Measurements from ENCODE around the gene DUSP16.
A peak's percentile ranks its signal among the peaks of the same experiment; 100 is the strongest.
"Not testable (repeated sequence)": the region's sequence is repeated elsewhere in the genome, so short reads cannot be mapped to it uniquely, and the experiment has no call there.

DUSP16 gene

DNA sequence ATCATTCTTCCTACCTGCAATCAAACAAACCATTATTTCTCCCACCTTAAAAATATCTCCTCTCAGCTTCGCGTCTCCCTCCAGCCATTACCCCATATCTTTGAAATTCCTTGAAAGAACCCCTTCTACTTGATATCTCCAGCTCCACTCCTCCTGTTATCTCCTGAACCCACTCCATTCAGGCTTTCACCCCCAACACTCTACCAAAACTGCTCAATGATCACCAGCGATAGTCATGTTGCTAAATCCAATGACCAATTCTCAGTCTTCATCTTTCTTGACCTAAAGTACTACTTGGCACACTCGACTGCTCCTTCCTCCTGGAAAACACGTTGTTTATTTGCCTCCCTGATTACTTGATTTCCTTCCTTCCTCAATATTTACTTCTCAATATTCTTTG lies 70.1 kb downstream of the DUSP16 start:
- DNase-seq (ENCODE audit: low read depth) = no peak

DNA sequence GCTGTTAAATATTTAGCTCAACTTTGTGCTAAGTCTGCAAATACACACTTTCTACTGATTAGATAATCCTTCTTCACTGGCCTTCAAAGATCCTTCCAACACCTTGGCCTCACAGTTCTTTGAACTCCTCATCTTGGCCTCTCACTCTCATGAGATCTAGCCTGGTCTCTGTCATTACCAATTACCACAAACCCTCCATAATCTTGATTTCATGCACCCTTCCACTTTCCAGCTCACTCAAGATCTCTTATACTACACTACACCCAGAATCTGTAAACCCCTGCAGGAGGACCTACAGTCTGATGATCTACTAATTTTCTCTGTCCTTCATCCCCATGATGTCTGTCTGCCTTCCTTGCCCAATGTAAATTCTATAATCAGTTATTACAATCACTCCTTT lies 71.1 kb downstream of the DUSP16 start:
- no peak for DNase-seq (ENCODE audit: low read depth)

DNA sequence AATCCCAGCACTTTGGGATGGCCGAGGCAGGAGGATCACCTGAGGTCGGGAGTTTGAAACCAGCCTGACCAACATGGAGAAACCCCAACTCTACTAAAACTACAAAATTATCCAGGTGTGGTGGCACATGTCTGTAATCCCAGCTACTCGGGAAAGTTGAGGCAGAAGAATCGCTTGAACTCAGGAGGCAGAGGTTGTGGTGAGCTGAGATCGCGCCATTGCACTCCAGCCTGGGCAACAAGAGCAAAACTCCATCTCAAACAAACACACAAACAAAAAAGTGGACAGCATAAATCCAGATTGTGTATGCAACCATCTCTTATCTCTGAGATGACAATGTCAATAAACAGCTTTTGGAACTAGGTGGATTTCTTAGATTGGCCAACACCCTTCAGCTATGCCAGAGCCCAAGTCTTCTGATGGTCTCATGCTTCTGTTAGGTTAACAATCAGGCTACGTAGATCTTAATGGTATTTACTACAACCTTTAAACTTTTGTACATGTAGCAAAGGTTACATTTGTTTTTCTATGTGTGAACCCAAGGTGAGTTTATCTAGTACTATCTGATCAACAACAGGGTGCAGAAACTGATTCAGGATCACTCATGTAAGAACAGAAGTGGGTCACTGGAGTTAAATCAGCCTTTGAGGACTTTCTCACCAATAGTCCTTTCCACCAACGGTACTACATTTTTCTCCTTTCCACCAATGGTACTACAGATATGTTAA lies 73.7 kb downstream of the DUSP16 start:
- no peak for DNase-seq (ENCODE audit: low read depth)

DNA sequence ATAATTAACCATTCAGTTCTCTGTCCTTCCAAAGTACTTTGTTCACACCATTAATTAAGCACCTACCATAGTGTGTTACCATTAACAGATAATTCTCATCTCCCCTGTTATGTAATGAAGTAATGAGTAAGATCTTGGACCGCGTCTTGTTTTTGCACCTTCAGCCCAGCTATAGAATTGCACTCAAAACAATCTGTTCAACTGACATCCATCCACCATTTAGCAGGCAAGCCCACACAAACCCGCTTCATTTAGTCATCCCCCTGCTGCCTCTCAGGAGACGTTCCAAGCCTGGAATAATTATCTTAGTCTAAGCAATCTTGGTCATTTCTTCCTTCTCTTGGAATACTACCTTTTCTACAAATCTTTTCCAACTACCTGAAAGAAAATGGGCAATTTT lies 74.4 kb downstream of the DUSP16 start:
- DNase-seq (ENCODE audit: low read depth) = no peak

DNA sequence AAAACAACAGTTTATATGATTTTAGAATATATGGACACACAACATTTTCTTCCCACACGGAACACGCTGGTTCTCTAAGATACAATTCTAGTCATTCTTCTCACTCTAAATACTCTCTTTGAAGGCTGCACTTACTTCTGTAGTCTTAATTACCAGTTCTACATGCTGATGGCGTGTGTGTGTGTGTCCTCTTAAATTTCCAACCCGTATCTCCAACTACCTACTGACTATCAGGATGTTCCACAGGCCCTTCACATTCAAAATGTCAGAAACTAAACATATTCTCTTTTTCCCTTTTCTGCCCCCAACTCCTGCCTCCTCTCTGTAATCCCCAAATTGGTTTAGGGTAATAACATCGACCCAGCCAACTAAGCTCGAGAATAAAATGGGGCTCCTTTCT lies 75.2 kb downstream of the DUSP16 start:
- DNase-seq (ENCODE audit: low read depth) = no peak

DNA sequence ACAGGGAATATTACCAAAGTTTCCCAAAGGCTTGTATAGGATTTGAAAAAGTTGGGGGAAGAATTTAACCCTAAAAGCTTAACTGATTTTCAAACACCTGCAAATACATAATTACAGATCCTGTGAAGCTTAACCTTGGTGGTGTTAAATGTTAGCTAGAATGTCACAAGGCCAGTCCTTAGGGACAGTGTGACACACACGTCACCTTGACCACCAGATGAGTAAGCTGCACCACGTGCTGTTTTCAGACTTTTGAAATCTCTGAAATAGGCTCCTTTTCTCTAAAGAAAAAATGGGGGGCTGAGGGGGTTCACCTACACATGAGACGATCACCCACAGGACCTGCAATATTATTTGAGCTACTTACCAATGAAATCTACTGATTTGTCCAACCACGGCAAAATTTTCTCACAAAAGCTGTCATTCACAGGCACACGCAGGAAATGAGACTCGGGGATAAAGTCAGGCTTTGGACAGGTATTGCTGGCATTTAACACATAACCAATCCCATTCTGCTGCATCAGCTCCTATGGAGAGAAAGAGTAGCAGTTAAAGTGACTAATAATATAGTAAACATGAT lies 75.9 kb downstream of the DUSP16 start:
- DNase-seq (ENCODE audit: low read depth) = no peak

DNA sequence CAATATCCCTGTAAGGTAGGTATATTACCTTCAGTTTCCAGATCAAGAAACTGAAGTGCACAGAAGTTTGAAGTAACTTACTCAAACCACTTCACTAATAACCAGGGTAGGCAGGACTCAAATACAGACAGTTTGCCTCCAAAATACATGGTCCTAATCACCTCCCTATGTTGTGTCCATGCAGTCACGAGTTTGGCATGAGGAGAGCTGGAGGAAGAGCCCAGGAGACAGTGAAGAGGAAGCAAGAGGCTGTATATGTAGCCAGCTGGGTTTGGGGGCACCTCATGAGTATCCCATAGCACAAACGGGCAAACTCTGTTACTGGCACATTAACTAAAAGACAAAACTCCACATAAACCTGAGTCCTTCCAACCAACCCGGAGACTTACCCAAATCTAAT lies 79.2 kb downstream of the DUSP16 start:
- no peak for DNase-seq (ENCODE audit: low read depth)

DNA sequence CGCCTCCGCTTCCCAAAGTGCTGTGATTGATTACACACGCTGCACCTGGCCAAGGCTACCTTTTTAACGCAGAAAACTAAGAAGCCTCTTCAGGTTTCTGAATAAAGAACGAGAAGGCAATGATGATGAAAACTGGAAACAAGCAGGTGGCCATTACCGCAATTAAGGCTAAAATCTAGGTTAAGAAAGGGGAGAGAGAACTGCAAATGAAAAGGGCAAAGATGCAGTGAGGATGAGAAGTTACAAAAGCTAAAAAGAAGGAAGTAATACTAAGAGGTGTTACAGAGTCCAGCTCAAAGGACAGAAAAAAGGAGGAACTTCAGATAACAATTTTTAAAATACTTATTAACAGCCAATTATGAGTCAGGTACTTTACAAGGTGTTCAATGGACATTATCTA lies 79.7 kb downstream of the DUSP16 start:
- DNase-seq (ENCODE audit: low read depth) = no peak

DNA sequence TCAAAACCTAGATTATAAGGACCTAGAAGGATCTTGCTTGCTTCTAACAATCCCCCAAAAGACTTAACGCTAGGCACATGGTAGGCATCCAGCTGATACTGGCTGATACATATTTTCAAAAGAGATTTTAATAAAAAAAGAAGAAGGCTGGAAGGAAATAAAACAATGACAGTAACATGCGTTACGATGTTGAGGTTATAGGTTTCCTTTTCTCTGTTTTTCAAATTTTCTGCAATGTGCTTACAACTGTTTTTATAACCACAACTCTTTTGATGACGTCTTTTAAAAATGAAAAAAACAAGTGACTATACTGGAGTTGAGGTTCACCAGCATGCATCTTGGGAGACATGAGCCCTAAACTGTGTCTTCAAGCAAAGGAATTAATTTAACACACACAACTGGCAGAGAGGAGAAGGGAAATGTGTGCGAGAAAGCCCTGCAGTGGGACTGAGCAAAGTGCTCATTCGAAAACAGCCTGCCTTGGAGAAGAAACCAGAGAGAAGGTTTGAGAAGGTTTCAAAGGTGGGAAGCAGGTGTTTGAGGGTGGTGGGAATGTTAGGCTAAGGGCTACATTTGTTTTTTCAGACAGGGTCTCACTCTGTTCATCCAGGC lies 80.4 kb downstream of the DUSP16 start:
- DNase-seq (ENCODE audit: low read depth) = no peak

DNA sequence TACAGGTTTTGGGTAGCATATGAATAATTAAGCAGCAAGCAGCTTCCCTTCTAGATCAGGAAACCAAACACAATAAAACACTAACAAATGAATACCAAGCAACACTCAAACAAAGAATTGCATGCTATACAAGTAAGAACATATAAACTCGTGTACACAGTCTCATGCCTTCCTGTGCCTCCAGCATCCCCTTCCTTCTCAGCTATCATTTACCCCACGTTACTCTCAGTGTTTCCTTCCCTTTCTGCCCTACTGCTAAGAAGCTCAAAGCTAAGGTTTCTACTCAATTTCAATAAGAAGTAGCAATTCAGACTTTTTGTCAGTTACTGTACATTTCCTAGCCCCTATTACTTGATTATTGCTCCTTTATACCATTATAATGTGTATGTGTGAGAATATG lies 81.0 kb downstream of the DUSP16 start:
- no peak for DNase-seq (ENCODE audit: low read depth)

DNA sequence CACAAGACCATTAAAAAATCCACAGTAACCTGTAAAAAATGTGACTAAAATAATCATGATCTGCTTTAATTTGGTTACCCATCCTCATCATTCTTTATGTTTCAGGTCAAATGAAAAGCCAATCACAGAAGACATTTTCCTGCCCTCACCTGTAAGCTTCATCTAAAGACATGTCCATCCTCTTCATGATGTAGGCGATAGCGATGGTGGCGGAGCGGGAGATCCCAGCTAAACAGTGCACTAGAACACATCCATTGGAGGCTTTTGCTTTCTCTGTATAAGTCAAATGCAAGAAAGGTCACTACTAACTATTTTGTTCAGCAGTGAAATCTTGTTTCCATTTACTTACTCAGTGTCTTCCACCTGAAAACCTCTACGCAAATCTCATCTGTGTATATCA lies 82.6 kb downstream of the DUSP16 start:
- no peak for DNase-seq (ENCODE audit: low read depth)

DNA sequence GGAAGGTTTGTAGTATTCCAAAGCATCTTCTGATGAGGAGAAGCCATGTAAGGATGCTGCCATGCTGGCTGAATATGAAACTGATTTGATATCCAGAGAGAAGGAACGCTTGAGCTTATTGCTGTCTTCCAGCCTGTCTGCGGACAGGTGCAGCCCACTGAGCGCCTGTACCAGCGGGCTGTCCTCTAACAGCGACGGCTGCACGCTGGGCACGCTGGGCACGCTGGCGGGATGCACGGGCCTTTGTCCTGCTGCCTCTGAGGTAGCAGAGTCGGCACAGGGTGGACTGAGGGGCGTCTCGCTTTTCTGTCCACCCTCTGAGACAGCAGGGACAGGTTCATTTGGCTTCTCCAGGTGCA lies 85.2 kb downstream of the DUSP16 start:
- no peak for DNase-seq (ENCODE audit: low read depth)

DNA sequence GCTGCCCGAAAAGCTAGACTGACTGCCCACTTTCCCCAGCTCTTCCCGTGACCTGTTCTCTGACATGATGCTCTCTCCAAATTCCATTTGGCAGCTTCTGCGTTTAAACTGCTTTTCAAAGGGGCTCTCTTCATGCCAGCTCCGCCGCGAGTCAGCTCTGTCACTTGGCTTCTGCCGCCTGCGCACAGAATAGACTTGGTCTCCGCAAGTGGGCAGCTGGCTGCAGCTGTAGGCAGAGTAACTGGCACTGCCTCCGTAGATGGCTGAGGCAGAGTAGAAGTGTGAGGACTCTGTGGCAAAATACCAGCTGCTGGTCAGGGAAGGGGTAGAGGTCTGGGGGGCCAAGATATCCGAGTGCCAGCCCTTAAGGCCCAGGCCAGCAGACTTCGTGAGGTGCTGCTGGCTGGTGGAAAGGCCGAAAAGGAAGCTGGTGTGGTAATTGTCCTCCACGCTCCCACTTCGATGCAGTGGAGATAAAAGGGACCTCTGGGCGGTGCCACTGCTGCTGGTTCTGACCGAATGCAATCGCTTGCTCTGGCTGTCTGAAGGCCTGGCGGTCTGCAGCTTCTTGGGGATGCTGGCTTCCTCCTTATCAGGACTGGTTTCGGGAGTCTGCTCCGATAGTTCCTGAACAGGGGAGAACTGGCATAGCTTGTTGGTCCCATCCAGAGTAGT lies 85.7 kb downstream of the DUSP16 start:
- DNase-seq (ENCODE audit: low read depth) = no peak

DNA sequence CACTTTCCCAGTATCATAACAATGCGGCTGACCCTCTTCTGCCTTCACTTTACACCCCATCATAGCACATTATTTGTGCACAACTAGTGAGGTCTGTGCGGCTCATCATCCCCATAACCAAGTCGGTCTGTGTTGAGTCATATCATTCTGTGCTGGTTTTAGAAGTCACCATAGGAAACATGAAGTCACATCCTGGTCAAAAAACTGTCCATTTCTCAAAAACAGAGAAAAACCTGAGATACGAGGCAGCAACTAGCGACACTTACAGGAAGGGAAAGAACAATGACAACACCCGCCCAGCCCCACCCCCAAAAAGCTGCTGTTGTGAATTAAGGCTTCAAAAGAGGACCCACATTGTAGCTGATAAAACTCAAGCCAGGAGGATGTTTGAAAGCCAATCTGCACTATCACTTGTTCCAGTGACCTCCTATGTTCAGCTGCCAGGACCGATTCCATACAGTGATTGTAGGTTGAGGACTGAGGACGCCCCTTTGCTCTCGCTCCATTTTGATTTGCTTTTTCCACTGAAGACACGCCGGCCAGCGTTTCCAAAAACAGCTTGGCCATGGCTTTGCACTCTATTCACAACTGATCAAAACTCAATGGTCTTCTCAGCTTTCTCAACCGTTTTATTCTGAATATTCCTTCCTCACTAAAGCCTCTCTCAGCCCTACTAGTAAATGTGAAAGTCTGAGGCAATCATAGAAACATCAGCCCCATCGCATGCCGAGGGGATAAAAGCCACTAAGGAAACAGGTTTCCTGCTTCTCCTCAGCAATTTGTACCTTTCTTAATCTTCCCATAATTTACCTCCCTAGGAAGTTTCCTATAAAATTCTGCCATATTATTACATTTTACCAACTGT lies 87.5 kb downstream of the DUSP16 start:
- peak; percentile 41 for DNase-seq (ENCODE audit: low read depth)

DNA sequence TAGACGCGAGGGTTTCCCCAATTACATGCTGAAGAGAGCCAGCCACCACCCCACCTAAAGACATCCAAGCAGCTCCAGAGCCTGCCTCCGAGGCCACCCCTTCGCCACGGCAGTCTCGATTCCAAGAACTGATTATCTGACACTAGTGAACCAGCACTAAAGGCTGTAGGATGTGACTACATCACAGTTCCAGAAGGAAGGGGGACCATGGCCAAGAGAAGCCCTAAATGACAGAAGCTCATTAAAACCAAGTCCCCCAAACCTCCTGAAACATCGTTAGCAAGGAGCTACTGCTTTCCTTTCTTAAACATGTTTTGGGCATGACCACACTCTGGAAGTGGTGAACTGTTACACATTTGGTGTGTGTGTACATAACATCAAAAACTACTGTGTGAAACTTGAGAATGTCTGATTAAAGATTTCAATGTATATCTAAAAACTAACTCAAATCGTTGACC lies 88.2 kb downstream of the DUSP16 start:
- DNase-seq (ENCODE audit: low read depth) = peak; percentile 25

DNA sequence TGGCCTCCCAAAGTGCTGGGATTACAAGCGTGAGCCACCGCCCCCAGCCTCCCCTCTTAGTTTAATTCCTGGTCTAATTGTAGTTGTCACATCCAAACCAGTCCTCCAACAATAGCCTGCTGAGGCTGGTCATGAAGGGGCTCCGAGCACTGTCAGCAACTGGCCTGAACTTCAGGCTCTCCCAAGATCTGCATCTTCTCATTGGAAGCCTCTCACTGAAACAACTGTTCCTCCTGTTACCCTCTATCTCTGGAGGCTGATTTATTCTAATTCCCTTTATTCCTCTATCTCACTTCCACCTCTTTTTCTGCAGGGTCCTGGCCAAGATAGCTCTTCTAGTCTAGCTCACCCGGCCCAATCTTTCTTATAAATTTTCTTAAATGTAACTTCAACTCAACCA lies 89.4 kb downstream of the DUSP16 start:
- no peak for DNase-seq (ENCODE audit: low read depth)

DNA sequence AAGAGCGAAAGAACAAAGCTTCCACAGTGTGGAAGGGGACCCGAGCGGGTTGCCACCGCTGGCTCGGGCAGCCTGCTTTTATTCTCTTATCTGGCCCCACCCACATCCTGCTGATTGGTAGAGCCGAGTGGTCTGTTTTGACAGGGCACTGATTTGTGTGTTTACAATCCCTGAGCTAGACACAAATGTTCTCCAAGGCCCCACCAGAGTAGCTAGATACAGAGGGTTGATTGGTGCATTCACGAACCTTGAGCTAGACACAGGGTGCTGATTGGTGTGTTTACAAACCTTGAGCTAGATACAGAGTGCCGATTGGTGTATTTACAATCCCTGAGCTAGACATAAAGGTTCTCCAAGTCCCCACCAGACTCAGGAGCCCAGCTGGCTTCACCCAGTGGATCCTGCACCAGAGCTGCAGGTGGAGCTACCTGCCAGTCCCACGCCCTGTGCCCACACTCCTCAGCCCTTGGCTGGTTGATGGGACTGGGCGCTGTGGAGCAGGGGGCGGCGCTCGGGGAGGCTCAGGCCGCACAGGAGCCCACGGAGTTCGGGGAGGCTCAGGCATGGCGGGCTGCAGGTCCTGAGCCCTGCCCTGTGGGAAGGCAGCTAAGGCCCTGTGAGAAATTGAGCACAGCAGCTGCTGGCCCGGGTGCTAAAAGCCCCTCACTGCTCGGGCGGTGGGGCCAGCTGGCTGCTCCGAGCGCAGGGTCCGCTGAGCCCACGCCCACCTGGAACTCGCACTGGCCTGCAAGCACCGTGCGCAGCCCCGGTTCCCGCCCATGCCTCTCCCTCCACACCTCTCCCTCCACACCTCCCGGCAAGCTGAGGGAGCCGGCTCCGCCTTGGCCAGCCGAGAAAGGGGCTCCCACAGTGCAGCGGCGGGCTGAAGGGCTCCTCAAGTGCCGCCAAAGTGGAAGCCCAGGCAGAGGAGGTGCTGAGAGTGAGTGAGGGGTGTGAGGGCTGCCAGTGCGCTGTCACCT lies 90.4 kb downstream of the DUSP16 start:
- DNase-seq (ENCODE audit: low read depth) = not testable (repeated sequence)

DNA sequence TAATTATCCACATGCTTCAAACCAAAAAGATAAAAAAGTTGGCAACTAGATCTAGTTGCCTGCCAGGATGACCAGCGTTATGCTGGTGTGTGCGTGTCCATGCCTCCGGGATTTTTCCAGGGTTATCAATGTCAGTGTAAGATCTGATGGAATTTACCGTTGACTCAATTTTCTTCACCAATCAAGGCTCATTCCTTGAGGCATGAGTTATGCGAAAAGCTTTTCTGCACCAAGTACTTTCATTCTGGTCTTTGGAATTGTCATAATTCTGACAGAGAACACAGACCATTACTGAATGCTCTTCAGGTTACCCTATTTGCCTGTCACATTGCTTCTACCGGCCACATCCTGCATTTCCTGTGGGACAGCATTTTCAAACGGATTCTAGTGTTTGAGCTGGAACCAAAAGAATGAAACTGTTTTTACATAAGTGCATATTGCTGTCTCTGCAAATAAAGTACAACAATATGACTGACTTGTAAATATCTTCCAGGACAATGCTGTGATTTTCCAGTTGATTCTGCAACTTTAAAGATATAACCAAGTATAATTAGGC lies 91.8 kb downstream of the DUSP16 start:
- DNase-seq (ENCODE audit: low read depth) = no peak

DNA sequence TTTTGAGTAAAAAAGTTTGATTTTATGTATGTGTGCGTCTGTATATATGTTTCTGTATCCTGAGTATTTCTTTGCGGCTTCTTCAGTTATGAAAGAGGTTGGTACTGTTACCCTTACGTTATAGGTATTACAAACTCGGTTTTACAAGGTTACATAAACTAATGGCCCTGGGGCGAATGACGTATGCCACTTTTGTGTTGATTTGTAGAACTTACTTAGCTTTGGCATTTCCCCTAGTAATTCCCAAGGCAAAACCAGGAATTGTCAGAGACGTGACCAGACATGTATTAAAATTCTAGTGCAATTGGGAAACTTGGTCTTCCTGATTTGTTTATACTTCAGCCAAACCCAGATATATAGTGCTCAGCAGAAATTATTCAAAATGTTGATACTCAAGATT lies 93.3 kb downstream of the DUSP16 start:
- DNase-seq (ENCODE audit: low read depth) = no peak

DNA sequence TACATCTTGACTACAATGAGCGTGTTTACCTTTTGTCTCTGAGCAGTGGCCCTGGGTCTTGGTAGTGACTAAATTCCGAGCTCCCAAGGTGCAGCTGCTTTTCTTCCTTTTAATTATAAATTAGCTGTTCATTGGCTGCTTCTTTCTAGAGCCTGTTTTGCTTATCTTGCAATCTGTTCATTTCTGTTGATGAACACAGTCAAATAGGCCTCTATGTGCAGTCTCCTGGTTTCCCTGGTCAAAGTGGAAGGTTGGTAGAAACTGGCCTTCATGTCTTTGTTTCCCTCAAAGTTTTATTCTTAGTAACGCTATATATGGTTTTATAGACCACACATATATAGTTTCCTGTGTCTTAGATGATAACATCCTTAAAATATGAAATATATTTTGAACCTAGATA lies 94.1 kb downstream of the DUSP16 start:
- DNase-seq (ENCODE audit: low read depth) = no peak

Measured in activated T-helper 9 cell treated with anti-CD3 and anti-CD28 coated beads, Interleukin-2, amount 50 U/mL, for 16 hours (primary cell).